Lung microvascular endothelial cell (primary cell): Measurements from ENCODE around the gene ARL4C. TPM values are rescaled to one million over a fixed set of nuclear protein-coding genes. Genes with fewer than 3 reads are reported as not detected.
A peak's percentile ranks its signal among the peaks of the same experiment; 100 is the strongest.

ENCODE experiments used
- DNase-seq, 2 donors: peaks; one replicate each; pipeline versions ENCODE4 v3.0.0 to v3.0.0-alpha.2; 2010; ENCODE audit warnings: low read depth in 2 of 2
- total RNA-seq: library from RNA; depleted of rRNA; stranded (reverse); fragments of >200 nt; gene quantifications from 2 replicates; pipeline ENCODE4 v1.2.1, GENCODE V29; 2014

Gene ARL4C
- total RNA-seq, 1 donor from 2014 or later = 3.8 TPM

- DNase-seq = peak; percentile 74 to 78
These were observed 3.6 kb upstream of the ARL4C start for GRCh38 chr2:234500394-234501006.

- DNase-seq = no peak
These were observed 834 bp upstream of the ARL4C start for GRCh38 chr2:234497594-234498235.

GRCh38 chr2:234496055-234496834, 636 bp downstream of the ARL4C start:
- peak; percentile 44 to 61 for DNase-seq

GRCh38 chr2:234495251-234496054, 1.4 kb downstream of the ARL4C start:
- peak; percentile 7 to 21 for DNase-seq

- peak in 1 of 2 donors; percentile 70 for DNase-seq
These were observed 2.3 kb downstream of the ARL4C start for GRCh38 chr2:234494361-234495250.

GRCh38 chr2:234493796-234494195, 3.1 kb downstream of the ARL4C start:
- no peak for DNase-seq

GRCh38 chr2:234492717-234493485, 4.0 kb downstream of the ARL4C start:
- DNase-seq = no peak

GRCh38 chr2:234491897-234492296, 5.0 kb downstream of the ARL4C start:
- DNase-seq = no peak

- DNase-seq = no peak
These were observed 5.6 kb downstream of the ARL4C start for GRCh38 chr2:234491281-234491680.

GRCh38 chr2:234490271-234491091, 6.4 kb downstream of the ARL4C start:
- DNase-seq = no peak

- DNase-seq = no peak
These were observed 7.9 kb downstream of the ARL4C start for GRCh38 chr2:234488913-234489451.

- no peak for DNase-seq
These were observed 8.4 kb downstream of the ARL4C start for GRCh38 chr2:234488486-234488885.

GRCh38 chr2:234487356-234487755, 9.5 kb downstream of the ARL4C start:
- DNase-seq = no peak

- DNase-seq = peak; percentile 26 to 34
These were observed 13.2 kb downstream of the ARL4C start for GRCh38 chr2:234483568-234484251.

- DNase-seq = no peak
These were observed 15.6 kb downstream of the ARL4C start for GRCh38 chr2:234481301-234481700.

GRCh38 chr2:234480337-234480736, 16.5 kb downstream of the ARL4C start:
- no peak for DNase-seq

GRCh38 chr2:234479465-234479864, 17.4 kb downstream of the ARL4C start:
- DNase-seq = no peak
